Measurements from ENCODE around the gene KMO.

- TF ChIP-seq, protein P1, sequence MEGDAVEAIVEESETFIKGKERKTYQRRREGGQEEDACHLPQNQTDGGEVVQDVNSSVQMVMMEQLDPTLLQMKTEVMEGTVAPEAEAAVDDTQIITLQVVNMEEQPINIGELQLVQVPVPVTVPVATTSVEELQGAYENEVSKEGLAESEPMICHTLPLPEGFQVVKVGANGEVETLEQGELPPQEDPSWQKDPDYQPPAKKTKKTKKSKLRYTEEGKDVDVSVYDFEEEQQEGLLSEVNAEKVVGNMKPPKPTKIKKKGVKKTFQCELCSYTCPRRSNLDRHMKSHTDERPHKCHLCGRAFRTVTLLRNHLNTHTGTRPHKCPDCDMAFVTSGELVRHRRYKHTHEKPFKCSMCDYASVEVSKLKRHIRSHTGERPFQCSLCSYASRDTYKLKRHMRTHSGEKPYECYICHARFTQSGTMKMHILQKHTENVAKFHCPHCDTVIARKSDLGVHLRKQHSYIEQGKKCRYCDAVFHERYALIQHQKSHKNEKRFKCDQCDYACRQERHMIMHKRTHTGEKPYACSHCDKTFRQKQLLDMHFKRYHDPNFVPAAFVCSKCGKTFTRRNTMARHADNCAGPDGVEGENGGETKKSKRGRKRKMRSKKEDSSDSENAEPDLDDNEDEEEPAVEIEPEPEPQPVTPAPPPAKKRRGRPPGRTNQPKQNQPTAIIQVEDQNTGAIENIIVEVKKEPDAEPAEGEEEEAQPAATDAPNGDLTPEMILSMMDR (IDR thresholded peaks at IDR 0.05) = no peak
- TF ChIP-seq POLR2A (IDR thresholded peaks at IDR 0.05) = no peak
Measured at GRCh38 chr1:241615043-241615974, 83.1 kb downstream of the KMO start.

Data from uterus (tissue), 2 donors.